Measurements from ENCODE around the gene PPA2.
"Not testable (repeated sequence)": the region's sequence is repeated elsewhere in the genome, so short reads cannot be mapped to it uniquely, and the experiment has no call there.

Gene PPA2

DNA sequence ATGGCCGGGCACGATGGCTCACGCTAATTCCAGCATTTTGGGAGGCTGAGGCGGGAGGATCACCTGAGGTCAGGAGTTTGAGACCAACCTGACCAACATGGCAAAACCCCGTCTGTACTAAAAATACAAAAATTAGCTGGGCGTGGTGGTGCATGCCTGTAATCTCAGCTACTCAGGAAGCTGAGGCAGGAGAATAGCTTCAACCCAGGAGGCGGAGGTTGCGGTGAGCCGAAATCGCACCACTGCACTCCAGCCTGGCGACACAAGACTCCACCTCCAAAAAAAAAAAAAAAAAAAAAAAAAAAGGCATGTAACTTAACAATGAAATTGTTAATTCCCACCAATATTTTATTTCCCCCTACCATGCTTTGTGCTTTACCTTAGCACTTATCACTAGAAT lies 15.3 kb downstream of the PPA2 start:
- not testable (repeated sequence) for DNase-seq (ENCODE audit: low spot score)

GRCh38 chr4:105458001-105458400 lies 15.9 kb downstream of the PPA2 start:
- peak; percentile 16 for DNase-seq (ENCODE audit: low spot score)

GRCh38 chr4:105455998-105456397 lies 17.9 kb downstream of the PPA2 start:
- DNase-seq (ENCODE audit: low spot score), result no peak

GRCh38 chr4:105455182-105455581 lies 18.7 kb downstream of the PPA2 start:
- DNase-seq (ENCODE audit: low spot score), result no peak

DNA sequence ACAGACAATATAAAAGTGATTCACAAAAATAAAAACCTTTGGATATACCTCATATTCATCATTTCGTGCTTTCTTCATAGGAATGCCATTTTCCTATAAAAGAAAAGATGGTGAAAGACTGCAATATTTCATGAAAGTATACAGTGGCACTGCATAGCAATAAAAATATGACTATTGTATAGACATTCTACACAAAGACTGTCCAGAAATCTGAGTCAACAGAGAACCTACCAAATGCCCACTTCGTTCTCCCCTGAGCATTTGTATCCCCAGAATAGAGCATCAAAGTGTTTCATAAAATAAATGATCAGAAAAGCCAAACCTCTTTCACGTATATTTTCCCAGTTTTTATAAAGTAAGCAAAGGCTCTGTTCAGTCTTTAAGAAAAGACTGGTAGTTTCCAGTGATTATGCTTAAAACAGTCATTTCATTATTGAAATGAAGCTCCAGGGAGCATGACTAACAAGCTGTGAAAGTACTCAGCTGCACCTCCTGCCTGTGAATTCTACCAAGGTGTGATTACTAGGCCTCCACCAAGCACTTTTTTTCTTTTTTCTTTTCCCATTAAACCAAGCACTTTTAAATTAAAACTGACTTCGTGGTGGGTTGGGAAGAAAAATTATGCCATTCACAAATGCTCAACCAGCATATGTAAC lies 20.2 kb downstream of the PPA2 start:
- no peak for DNase-seq (ENCODE audit: low spot score)

GRCh38 chr4:105451346-105451745 lies 22.5 kb downstream of the PPA2 start:
- DNase-seq (ENCODE audit: low spot score), result no peak

- no peak for DNase-seq (ENCODE audit: low spot score)
Observed at GRCh38 chr4:105440890-105441289, 33.0 kb downstream of the PPA2 start.

DNA sequence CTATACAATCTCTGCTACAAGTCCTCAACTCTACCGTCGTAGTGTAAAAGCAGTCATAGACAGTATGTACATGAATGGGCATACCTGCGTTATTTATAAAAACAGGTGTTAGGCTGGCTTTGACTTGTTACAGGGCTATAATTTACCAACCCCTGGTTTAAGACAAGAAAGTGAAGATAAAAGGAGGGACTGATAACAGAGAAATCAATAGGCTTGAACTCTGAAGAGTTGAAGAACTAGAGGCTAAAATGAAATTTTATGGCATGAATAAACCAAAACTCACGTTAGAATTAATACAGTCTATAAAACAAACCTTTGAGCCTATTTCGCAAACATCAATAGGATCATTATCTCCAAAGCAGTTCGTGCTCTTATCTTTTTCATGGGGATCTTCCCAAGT lies 36.2 kb downstream of the PPA2 start:
- DNase-seq (ENCODE audit: low spot score), result no peak

GRCh38 chr4:105436414-105436813 lies 37.4 kb downstream of the PPA2 start:
- DNase-seq (ENCODE audit: low spot score), result no peak

- no peak for DNase-seq (ENCODE audit: low spot score)
Observed at GRCh38 chr4:105434940-105435339, 38.9 kb downstream of the PPA2 start.

DNA sequence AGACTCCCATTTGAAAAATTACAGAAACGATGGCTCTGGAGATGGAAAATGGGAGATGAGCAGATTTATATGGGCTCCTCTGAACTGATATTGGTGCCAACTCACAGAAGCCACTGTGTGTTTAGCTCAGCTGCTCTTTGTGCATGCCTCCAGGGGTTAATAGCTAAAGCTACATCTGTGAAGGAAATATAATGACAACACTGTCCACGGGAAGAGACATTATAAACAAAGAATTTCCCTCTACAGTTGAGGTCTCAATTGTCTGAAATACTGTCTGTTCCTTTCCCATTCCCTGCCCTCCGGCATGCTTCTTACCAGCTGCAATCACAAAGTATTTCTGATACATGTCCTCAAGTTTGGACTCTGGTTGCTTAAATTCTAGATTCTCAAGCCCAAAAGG lies 40.4 kb downstream of the PPA2 start:
- DNase-seq (ENCODE audit: low spot score), result no peak

- DNase-seq (ENCODE audit: low spot score), result no peak
Observed at GRCh38 chr4:105432438-105432837, 41.4 kb downstream of the PPA2 start.

DNA sequence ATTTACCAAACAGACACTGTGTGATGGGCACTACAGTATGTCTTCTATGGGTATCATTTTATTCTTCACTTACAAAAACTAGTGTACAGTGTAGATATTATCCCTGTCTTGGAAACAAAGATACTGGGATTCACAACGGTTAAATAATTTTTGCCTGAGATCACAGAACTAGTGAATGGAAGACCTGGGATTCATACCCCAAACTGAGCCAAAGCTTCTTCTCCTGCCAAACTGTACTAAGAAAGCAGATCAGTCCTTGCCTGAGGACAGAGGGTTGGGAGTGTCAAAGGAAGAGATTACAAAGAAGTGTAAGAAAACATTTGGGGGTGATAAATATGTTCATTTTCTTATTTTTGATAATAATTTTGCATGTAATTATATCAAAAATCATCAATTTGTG lies 43.1 kb downstream of the PPA2 start:
- DNase-seq (ENCODE audit: low spot score), result no peak

DNA sequence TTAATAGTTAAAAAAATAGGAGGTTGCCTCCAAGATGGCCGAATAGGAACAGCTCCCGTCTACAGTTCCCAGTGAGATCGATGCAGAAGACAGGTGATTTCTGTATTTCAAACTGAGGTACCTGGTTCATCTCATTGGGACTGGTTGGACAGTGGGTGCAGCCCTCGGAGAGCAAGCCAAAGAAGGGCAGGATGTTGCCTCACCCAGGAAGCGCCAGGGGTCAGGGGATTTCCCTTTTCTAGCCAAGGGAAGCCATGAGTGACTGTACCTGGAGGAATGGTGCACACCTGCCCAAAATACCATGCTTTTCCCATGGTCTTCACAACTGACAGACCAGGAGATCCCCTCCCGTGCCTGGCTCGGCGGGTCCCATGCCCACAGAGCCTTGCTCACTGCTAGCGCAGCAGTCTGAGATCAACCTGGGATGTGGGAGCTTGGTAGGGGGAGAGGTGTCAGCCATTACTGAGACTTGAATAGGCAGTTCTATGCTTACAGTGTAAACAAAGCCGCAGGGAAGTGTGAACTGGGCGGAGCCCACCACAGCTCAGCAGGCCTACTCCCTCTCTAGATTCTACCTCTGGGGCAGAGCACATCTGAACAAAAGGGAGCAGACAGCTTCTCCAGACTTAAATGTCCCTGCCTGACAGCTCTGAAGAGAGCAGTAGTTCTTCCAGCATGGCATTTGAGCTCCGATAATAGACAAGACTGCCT lies 47.5 kb downstream of the PPA2 start:
- no peak for DNase-seq (ENCODE audit: low spot score)

DNA sequence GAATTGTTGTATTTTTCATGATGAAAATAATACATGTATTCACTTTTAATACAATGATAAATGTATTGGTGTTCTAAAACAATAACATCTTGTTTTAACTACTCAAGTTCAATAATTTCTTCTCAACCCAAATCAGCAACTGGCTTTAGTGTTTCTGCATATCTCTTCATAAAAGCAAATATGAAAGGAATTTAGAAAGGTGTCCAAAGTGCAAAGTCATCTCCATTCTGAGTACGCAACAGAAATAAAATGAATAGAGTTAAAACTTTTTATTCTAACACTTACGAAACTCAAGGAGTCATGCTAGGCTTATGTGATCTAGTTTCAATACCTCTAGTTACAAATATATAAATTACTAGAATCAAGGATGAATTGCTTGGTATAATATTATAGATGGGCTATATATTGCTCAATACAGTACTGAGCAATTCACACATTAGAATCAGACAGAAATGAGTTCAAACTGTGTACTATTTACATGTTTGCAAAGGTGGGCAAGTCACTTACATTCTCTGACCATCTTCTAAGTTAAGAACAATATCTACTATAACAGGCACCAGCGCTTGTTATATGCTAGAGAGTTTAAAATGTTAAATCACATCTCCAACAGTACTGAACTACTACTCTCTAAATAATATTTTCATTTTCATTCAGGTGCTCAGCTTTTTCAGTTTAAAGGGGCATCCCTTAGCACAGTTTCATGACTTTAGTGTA lies 51.5 kb downstream of the PPA2 start:
- no peak for DNase-seq (ENCODE audit: low spot score)

DNA sequence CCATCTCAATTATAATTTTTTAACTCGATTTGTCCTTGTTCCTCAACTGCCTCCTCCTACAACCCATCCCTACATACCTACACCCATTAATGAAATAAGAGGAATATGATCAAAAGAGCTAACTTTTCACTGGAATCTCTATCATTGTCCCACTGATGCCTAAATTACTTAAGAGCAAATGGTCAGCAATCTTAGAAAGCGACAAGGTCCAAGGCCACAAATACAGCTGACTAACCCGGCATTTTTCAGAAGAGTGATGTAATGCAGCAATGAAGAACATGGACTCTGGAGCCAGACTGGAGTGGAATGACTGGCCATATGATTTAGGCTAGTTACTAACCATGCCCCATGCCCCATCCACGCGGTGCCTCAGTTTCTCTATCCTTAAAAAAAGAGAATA lies 56.2 kb downstream of the PPA2 start:
- no peak for DNase-seq (ENCODE audit: low spot score)

DNA sequence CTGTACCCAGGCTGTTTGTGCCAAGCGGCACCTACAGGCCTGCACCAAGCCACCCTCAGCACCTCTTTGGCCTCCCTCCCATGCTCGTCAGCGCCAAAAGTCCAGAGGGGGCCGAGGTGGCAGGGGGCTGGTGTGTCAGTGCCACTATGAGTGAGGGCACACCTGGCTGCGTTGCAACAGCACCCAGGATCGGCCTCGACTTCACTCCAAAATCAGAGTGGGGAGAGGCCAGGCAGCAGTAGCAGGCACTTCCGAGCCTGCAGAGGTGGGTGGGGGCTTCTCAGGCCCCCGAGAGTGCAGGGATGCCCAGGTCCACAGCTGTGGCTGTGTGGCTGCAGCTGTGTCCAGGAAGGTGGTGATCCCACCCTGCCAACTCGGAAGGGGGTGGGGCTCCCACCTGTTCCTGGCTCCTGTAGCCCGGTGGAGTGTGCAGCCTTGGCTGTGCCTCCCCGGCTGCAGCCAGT lies 58.5 kb downstream of the PPA2 start:
- DNase-seq (ENCODE audit: low spot score), result no peak

DNA sequence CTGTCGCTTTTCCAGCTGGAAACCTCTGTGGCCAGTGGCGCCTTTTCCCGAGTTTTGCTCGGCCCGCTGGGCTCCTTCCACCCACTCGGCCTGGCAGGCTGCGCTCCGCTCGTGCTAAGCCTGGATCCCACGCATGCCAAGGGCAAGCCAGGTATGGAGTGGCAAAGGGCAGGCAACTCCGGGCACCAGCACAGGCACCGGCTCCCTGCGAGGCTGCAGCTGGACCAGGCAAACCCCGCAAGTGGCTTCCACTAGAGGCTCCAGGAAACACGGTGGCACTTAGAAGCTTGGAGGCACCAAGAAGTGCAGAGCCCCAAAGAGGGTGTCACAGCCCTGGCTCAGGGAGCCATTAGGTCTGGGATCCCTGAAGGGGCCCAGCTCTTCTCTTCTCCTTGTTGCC lies 59.5 kb downstream of the PPA2 start:
- DNase-seq (ENCODE audit: low spot score), result no peak

- not testable (repeated sequence) for DNase-seq (ENCODE audit: low spot score)
Observed at GRCh38 chr4:105409135-105409534, 64.7 kb downstream of the PPA2 start.

- no peak for DNase-seq (ENCODE audit: low spot score)
Observed at GRCh38 chr4:105400901-105401677, 72.8 kb downstream of the PPA2 start.

DNA sequence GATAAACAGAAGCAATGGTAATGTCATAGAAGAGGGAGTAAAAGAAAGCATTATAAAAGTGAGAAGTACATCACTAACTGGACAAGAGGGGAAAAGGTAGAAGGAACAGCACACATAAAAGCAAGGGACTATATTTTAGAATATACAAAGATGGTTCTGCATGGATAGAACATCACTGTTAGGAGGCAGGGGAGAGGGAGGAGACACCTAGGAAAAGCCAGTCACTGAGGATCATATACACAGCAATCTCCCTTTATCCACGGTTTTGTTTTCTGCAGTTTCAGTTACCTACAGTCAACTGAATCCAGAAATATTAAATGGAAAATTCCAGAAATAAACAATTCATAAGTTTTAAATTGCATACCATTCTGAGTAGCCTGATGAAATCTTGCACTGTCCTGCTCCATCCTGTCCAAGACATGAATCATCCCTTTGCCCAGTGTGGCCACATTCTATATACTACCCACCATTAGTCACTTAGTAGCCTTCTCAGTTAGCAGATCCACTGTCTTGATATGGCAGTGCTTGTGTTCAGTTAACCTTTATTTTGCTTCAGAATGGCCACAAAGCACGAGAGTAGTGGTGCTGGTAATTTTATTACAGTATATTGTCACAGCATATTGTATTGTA lies 74.2 kb downstream of the PPA2 start:
- DNase-seq (ENCODE audit: low spot score), result peak; percentile 54

DNA sequence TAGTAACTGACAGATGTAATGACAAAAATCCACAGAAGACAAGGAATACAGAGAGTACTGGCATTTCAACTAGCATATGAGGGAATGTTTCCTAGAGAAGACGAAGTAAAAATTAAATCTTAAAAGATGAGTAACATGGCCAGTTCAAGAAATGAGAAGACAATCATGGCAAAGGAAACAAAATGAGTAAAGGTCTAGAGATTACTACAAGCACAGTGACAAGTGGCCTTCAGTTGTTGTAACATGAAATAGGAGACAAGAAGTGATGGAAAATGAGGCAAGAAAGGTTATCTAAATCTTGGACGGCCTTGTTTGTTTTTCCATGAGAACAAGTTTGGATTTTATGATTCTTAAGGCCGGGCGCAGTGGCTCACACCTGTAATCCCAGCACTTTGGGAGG lies 81.0 kb downstream of the PPA2 start:
- DNase-seq (ENCODE audit: low spot score), result no peak

All from AG20443 (cell line).